Stromal cell of bone marrow (primary cell): ENCODE measurements around the gene NOTO.
"Not testable (repeated sequence)": the region's sequence is repeated elsewhere in the genome, so short reads cannot be mapped to it uniquely, and the experiment has no call there.

Source experiments
- DNase-seq: peaks from one replicate; pipeline ENCODE4 v3.0.0-alpha.2; 2012; ENCODE audit warnings: low read depth

The NOTO gene

GRCh38 chr2:73200281-73200680, 2.1 kb upstream of the NOTO start:
- DNase-seq = not testable (repeated sequence)

GRCh38 chr2:73203055-73203681, 794 bp downstream of the NOTO start:
- DNase-seq = no peak

GRCh38 chr2:73205611-73206010, 3.2 kb downstream of the NOTO start:
- DNase-seq = no peak

GRCh38 chr2:73208258-73208657, 5.9 kb downstream of the NOTO start:
- DNase-seq = no peak

GRCh38 chr2:73210019-73210418, 7.6 kb downstream of the NOTO start:
- DNase-seq = no peak

- DNase-seq = no peak
These were observed 8.3 kb downstream of the NOTO start for GRCh38 chr2:73210696-73211095.

- no peak for DNase-seq
These were observed 9.7 kb downstream of the NOTO start for GRCh38 chr2:73212098-73212447.

- DNase-seq = peak; percentile 89
These were observed 10.2 kb downstream of the NOTO start for GRCh38 chr2:73212448-73213176.

- peak; percentile 56 for DNase-seq
These were observed 12.0 kb downstream of the NOTO start, which contains the start of gene SMYD5 for GRCh38 chr2:73214120-73215035. Gene SMYD5, plus strand, starts transcription at chr2:73214245. Its CDS starts 22 bp downstream, at chr2:73214267.

GRCh38 chr2:73215254-73215653, 12.9 kb downstream of the NOTO start:
- DNase-seq = no peak

GRCh38 chr2:73217160-73217559, 14.8 kb downstream of the NOTO start:
- no peak for DNase-seq

GRCh38 chr2:73217826-73218225, 15.5 kb downstream of the NOTO start:
- DNase-seq = no peak

GRCh38 chr2:73218298-73218697, 15.9 kb downstream of the NOTO start:
- no peak for DNase-seq

GRCh38 chr2:73223821-73224220, 21.4 kb downstream of the NOTO start:
- DNase-seq = no peak

GRCh38 chr2:73225513-73226360, 23.4 kb downstream of the NOTO start:
- DNase-seq = no peak

- no peak for DNase-seq
These were observed 24.7 kb downstream of the NOTO start for GRCh38 chr2:73227086-73227485.

- no peak for DNase-seq
These were observed 26.3 kb downstream of the NOTO start for GRCh38 chr2:73228631-73229030.

GRCh38 chr2:73232403-73233153, 30.2 kb downstream of the NOTO start:
- no peak for DNase-seq

GRCh38 chr2:73233154-73233931, 31.0 kb downstream of the NOTO start, which contains the start of gene PRADC1:
Gene PRADC1, minus strand, starts transcription at chr2:73233239. Its CDS starts 79 bp downstream, at chr2:73233160.
- peak; percentile 100 for DNase-seq
